Activated CD4-positive, alpha-beta T cell treated with anti-CD3 and anti-CD28 coated beads, Interleukin-2, amount 50 U/mL, for 24 hours (primary cell): Measurements from ENCODE around the gene PCOLCE2.
A peak's percentile ranks its signal among the peaks of the same experiment; 100 is the strongest.

Experiments
- DNase-seq, 2 donors: peaks; one replicate each; pipeline ENCODE4 v3.0.0-alpha.2; 2020; ENCODE audit warnings: low read depth in 1 of 2, low spot score in 1 of 2

Gene PCOLCE2

DNA sequence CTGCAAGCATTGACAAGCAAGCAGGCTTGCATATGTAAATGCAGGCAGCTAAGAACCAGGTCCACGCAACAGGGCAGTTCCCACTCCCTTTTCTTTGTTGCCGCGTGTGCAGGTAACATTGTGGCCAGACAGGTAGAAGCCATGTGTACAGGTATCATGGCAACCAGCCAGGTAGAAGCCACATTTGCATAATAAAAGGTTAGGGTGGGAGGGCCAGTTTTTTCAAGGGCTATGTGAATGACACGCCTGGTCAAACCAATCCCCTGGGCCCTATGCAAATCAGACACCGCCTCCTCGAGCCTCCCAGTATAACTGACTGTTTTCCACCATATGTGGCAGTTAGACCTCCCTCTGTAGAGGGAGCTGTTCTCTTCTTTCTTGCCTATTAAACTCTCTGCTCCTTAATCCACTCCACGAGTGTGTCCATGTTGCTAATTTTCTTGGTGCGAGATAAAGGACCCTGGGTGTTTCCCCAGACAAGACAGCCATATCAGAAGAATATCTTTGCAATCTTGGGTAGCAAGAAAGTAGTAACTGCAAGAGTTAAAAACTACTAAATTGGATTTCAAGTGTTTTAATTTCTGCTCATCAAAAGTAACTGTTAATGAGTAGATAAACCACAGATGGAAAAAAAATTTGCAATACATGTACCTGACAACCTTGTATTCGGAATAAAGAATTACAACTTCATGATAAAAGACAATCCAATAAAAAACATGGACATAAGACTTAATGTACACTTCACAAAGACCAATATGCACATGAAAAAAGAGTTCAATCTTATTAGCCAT, 21.8 kb downstream of the PCOLCE2 start:
- no peak for DNase-seq

DNA sequence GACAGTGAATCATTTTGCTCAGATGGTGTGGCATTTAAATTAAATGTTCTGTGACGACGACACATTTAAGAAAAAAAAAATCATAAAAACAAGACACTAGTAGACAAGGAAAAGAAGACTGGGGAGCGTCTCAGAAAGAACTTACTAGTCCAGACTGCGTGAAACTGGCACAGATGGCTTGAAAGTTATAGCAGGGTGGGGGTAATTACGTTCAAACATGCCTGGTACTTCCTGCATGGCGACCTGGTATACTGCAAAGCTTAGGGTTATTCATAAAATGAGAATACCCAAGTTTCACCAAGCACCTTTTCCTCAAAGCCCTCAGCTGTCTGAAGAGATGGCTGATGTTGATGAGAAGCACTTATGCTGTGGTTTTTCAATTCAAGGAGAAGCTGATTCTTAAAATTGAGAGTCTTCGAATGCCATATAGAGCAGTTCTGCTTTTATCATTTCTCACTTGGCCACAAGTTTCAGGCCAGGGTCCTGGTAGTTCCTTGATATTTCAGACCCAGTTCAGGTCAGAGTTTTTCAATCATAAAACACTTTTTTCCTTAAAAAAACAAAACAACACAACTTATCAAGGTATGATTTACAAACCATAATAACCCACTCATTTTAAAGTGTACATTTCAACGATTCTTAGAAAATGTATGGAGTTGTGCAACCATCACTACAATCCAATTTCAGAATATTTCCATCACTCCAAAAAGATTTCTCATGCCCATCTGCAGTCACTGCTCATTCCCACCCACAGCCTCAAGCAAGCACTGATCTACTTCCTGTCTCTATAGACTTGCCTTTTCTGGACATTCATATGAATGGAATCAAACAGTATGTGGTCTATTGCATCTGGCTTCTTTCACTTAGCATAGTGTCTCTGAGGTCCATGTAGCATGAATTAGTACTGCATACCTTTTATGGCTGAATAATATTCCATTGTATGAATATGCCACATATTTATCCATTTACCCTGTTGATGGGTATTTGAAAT, 24.7 kb downstream of the PCOLCE2 start:
- DNase-seq, result no peak

GRCh38 chr3:142863010-142863817, 25.7 kb downstream of the PCOLCE2 start:
- DNase-seq, result no peak

- no peak for DNase-seq
Measured at GRCh38 chr3:142861926-142862325, 27.0 kb downstream of the PCOLCE2 start.

DNA sequence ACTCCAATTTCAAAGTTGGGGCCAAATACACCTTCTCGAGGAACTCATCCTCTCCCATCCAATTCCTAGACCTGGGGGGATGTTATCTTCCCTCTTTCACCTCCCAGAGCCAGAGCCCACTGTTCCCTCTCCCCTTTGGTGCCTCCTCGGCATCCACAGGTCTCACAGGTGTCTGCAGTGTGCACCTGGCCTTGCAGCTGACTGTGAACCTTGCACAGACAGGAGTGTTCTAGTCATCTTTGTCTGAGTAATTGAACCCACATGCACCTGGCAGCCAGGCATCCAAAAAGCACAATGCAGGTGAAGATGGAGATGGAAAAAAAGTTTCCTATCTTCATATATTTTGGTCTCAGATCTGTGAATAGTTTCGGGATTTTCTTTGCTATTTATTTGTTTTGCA, 30.8 kb downstream of the PCOLCE2 start:
- DNase-seq, result no peak

DNA sequence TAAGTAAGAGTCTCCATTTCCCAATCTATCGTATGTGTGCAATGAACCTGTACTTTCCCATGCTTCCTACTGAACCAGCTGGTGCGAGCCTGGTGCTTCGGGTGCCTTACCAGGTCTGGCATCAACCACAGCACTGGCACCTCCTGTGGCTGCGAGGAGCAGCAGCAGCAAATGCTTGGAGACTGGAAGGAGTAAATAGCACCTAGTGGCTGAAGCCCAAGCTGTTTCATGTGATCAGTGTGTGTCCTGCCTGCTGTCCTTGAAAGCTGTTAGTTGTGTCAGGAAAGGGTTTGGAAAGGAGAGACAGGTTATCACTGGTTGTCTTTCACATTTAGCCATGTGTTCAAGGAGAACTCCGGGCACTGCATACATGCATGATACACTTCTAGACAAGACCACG, 31.8 kb downstream of the PCOLCE2 start:
- no peak for DNase-seq

GRCh38 chr3:142853270-142854168, 35.4 kb downstream of the PCOLCE2 start:
- DNase-seq, result no peak

- DNase-seq, result no peak
Measured at GRCh38 chr3:142852009-142852408, 36.9 kb downstream of the PCOLCE2 start.

DNA sequence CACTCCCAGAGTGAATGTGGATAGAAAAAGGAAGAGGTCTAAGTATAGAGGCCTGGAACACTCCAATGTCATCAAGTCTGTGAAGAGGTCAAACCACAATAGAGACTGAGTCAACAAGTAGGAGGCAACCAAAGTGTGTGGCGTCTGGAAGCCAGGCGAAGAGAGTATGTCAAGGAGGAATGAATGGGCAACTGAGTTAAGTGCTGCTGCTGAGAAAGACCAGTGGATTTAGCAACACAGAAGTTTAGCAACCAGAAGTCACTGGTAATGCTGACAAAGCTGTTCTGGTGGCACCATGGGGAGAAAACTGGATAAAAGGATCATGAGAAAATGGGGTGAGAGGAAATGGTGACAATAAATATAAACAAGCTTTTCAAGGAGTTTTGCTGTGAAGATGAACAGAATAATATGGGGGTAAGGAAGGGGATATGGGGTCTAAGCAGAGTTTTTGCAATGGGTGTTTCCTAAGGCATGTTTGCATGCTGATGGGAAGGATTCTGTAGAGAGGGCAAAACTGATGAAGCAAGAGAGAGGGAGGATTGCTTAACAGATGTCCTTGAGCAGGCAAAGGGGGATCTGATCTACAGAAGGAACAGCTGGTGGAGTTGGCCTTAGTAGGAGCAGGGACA, 38.4 kb downstream of the PCOLCE2 start:
- DNase-seq, result no peak

- DNase-seq, result no peak
Measured at GRCh38 chr3:142849148-142849547, 39.7 kb downstream of the PCOLCE2 start.

DNA sequence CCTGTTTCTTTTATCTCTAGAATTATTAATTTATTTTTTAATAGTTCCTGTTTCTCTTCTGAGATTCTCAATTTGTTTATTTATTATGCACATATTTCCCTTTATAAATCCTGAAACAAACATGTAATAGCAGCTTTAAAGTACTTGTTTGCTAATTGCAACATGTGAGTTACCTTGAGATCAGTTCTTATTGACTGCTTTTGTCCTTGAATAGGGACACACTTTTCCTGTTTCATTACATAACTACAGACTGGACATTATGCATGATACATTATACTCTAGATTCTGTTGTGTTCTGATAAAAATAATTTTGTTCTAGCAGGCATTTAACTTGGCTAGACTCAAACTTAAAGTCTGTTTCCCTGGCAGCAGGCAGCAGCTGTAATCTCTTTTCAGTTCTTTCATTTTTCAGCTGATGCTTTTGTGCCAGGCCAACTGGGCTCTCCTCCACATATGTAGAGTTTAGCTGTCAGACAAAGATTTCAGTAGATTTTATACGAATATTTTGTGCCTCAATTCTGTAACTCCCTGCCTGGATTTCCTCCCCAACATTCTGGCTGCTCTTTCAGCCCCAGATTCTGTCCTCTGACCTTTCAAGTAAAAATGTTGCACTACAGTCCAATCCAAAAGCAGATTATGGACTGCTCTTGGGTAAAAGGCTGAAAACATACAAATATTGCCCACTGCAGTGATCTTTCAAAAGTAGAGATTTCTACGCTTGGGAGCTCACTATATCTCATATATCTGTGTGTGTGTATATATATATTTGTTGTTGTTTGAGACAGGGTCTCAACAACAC, 41.9 kb downstream of the PCOLCE2 start:
- DNase-seq, result no peak

DNA sequence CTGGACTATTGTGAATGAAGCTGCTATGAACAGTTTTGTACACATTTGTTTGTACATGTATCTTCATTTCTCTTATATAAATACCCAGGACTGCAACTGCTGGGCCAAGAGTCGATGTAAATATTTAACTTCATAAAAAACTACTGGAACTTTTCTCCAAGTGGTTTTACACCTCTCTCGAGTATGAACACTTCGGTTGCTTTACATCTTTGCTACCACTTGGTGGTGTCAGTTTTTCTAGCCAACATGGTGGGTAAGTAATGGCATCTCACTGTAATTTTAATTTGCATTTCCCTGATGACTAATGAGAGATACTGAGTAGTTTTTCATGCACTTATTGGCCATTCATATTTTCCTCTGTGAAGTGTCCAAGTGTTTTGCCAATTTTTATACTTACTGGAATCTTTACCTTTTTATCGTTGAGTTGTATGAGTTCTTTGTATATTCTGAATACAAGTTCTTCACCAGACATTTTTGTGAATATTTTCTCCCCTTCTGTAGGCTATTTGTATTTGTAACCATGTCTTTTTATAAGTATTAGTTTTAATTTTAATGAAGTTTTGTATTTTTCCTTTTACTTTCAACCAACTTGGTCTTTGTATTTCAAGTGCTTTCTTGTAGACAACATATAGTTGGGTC, 44.4 kb downstream of the PCOLCE2 start:
- no peak for DNase-seq

GRCh38 chr3:142839831-142840230, 49.1 kb downstream of the PCOLCE2 start:
- DNase-seq, result no peak

- no peak for DNase-seq
Measured at GRCh38 chr3:142837526-142837925, 51.4 kb downstream of the PCOLCE2 start.

- peak; percentile 15 to 37 for DNase-seq
Measured at GRCh38 chr3:142828703-142829305, 60.1 kb downstream of the PCOLCE2 start.

DNA sequence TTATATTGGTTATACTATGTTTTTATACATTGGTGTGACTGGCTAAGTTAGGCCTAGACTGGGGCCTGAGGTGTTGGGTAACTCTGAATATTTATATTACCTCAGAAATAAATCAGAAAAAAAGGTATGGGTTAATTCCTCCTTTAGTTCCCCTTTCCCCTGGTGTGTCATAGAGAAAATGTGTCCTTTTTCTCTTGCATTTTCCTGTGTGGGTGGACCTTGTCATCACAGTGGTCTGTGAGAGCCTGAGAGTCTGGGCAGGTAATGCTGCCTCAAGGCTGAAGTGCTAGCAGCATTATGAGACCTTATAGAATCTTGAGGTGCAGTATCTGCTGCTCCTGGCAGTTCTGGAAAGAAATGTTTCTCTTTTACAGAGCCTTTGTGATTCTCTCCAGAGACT, 69.7 kb downstream of the PCOLCE2 start:
- DNase-seq, result no peak

- no peak for DNase-seq
Measured at GRCh38 chr3:142818651-142819050, 70.2 kb downstream of the PCOLCE2 start.

DNA sequence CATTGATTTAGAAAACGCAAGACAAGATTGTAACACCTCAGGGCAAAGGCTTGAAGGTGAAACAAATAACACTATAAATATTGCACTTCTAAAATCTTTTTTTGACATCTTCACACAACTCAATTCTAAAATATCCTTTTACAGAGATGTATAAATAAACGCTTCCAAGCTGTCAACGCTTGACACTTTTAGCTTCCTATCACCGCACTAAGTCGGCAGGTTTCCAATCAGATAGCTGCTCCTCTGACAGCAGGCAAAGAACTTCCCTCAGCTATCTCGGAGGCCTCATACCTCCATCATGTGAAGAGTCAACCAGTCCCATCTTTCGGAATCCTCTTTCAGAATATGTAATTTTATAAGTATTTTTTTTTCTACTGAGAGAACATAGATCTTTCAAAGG, 71.0 kb downstream of the PCOLCE2 start:
- DNase-seq, result no peak
